Duodenal mucosa (tissue), 2 donors: ENCODE data around the gene ELOVL5.
"Not testable (repeated sequence)": the region's sequence is repeated elsewhere in the genome, so short reads cannot be mapped to it uniquely, and the experiment has no call there.

Experiments used
- H3K27ac ChIP-seq: one replicate; pipeline ENCODE4 v1.7.0; 2013; ENCODE audit warnings: low read depth, low read length
- H3K27me3 ChIP-seq, 2 donors: one replicate each; pipeline ENCODE4 v1.7.0; 2013; ENCODE audit warnings: low read length in 2 of 2, control low read depth in 1 of 2; ENCODE audit not compliant: insufficient read depth in 2 of 2, control insufficient read depth in 1 of 2
- H3K36me3 ChIP-seq, 2 donors: one replicate each; pipeline ENCODE4 v1.7.0; 2013; ENCODE audit warnings: low read length in 2 of 2, control low read depth in 1 of 2; ENCODE audit not compliant: insufficient read depth in 2 of 2, control insufficient read depth in 1 of 2
- H3K4me1 ChIP-seq, 2 donors: one replicate each; pipeline ENCODE4 v1.7.0; 2013; ENCODE audit warnings: low read length in 2 of 2, control low read depth in 1 of 2; ENCODE audit not compliant: insufficient read depth in 2 of 2, control insufficient read depth in 1 of 2
- H3K4me3 ChIP-seq, 2 donors: one replicate each; pipeline ENCODE4 v1.7.0; 2013; ENCODE audit warnings: low read length in 2 of 2, low read depth in 1 of 2
- H3K9ac ChIP-seq, 2 donors: one replicate each; pipeline ENCODE4 v1.7.0; 2013; ENCODE audit warnings: low read length in 2 of 2, low read depth in 1 of 2
- H3K9me3 ChIP-seq, 2 donors: one replicate each; pipeline ENCODE4 v1.7.0; 2013; ENCODE audit warnings: low read length in 2 of 2, control low read depth in 1 of 2; ENCODE audit not compliant: control insufficient read depth in 1 of 2

ELOVL5 gene, protein sequence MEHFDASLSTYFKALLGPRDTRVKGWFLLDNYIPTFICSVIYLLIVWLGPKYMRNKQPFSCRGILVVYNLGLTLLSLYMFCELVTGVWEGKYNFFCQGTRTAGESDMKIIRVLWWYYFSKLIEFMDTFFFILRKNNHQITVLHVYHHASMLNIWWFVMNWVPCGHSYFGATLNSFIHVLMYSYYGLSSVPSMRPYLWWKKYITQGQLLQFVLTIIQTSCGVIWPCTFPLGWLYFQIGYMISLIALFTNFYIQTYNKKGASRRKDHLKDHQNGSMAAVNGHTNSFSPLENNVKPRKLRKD

DNA sequence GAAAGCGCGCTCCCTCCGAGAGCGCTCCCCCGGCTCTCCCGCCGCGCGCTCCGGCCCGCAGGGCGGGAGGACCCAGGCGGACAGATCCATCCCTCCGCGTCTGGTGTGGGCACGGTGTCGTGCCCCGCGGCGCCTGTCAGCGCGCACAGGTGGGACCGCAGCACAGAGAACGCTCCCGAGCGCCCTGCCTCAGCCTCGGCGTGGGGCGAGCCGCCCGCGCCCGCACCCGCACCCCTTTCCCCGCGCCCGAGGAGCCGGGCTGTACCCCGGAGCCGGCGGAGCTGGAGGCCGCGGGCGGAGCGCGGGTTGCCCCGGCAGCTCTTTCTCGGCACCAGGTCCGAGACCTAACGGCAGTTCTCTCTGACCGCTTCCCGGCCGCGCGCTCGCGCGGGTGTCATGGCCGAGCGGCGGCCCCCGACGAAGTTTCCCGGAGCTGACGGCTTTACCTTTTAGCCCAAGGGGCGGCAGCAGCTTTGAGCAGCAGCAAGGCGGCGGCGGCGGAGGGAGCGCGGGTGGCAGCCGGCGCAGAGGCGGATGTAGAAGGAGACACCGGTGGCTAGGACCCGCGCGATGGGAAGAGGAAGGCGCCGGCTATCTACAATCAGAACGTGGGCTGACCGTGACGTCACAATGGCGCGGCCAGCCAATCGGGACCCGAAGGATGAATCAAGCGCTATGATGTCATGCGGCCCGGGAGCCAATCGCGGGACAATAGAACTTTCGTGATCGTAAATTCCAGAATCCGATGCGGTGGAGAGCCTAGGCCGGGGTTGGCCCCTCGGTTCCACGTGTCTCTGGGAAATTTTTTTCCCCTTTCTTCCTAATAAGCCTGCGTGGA, at the start of gene ELOVL5:
Gene ELOVL5 (minus strand): TSS at position 580 of the 838 bp plus-strand sequence. CDS start 53,251 bp downstream, outside the sequence.
- Histone ChIP-seq H3K27ac (peak within 1 kb of the TSS; percentile 93), H3K27me3 (no peaks in the 10 kb centered on the region), H3K4me3 (peak within 1 kb of the TSS; percentile 82 to 89), H3K9me3 (no peaks in the 10 kb centered on the region), H3K36me3 (no peaks in the 10 kb centered on the region), H3K4me1 (peaks cover 13 to 15% of the 10 kb centered on the region in 2 donors), H3K9ac (peak within 1 kb of the TSS; percentile 68 to 84)

DNA sequence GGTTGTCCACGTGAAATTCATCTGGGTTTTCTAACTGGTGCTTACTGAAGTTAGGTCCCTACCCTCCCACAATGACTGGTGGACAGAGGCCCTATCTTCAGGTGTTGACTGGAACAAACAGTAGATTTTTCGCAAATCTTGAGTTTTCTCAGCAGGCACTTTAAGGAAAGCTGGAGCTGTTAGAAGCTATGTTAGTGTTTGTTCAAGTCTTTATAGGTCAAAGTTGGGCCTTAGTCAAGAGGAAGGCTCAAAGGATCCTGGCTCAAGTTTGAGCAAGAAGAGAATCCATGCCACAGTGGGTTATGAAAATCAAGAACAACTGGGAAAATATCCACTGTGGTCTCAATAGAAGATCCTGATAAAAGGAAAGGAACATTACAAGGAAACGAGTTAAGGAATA, 48.5 kb upstream of the ELOVL5 start:
- Histone ChIP-seq H3K4me3 (no peak overlapping the region), H3K4me1 (no peaks in the 10 kb centered on the region), H3K36me3 (no peaks in the 10 kb centered on the region), H3K27ac (no peak overlapping the region), H3K27me3 (no peaks in the 10 kb centered on the region), H3K9me3 (no peaks in the 10 kb centered on the region), H3K9ac (no peak overlapping the region)

DNA sequence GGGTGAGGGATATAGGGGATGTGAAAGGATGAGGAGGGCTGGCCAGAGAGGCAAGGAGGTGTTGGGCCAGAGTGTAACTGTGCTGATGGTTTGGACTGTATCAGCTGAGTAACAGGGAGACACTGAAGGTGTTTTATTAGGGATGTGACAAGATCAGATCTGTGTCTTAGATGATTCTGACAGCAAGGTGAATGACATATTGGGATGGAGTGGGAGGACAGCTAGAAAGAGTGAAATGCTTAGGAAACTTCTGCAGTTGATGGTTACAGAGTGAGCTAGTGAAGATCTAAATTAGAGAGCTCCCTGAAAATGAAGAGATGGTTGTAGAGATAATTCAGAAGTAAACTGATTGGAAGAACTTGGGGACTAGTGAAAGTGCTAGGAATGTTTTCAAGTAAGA, 47.2 kb upstream of the ELOVL5 start:
- no peaks in the 10 kb centered on the region for H3K36me3 ChIP-seq
- no peaks in the 10 kb centered on the region for H3K27me3 ChIP-seq
- no peak overlapping the region for H3K27ac ChIP-seq
- no peaks in the 10 kb centered on the region for H3K9me3 ChIP-seq
- H3K9ac ChIP-seq = no peak overlapping the region
- H3K4me3 ChIP-seq = no peak overlapping the region
- no peaks in the 10 kb centered on the region for H3K4me1 ChIP-seq

DNA sequence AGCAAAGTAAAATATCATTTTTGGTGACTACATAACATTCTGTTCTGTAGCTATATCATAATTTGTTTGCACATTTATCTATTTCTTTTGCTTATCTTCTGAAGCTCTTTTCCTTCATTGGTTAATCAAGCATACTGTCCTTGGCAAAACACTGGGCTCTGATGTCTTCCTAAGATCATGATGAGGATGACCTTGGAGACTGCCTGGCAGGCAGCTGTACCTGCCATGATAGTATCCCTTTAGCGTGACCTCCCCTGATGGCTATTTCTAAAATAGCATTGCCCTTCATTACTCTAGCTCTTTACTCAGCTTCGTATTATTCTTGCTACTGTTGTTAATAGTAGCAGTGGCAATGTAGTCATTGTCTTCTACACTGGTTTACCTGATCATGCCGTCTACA, 46.0 kb upstream of the ELOVL5 start:
- no peaks in the 10 kb centered on the region for H3K36me3 ChIP-seq
- no peaks in the 10 kb centered on the region for H3K4me1 ChIP-seq
- H3K27ac ChIP-seq = no peak overlapping the region
- no peak overlapping the region for H3K4me3 ChIP-seq
- no peak overlapping the region for H3K9ac ChIP-seq
- no peaks in the 10 kb centered on the region for H3K27me3 ChIP-seq
- no peaks in the 10 kb centered on the region for H3K9me3 ChIP-seq

DNA sequence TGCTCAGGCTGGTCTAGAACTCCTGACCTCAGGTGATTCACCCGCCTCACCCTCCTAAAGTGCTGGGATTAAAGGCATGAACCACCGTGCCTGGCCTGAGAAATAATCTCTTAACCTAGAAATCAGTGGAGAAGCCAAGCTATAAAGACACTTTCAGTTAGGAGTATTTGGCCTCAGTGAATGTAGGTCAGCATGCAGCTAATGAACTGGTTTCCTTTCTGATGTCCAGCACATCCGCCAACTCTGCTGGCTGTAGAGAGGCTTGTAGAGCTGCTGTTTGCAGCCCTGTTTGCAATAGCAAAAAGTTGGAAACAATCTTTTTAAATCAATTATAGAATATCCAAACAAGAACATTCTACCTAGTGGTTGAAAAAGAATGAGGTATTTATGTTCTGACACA, 42.4 kb upstream of the ELOVL5 start:
- Histone ChIP-seq H3K36me3 (no peaks in the 10 kb centered on the region), H3K27ac (no peak overlapping the region)

DNA sequence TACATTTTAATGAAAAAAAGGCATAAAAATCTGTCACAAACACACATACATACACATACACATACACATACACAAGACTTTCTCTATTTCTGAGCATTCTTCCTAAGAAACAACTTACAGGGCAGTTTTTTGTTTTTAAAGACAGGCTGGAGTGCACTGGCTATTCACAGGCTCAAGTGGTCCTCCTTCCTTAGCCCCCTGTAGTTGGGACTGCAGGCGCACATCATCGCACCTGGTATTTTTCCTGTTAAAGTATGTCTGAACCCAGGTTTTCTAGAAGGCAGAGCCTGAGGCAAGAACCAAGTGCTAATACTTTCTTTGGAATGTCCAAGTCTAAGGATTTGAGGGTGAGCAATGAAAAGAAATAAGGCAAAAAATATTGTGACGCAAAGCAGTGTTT, 41.3 kb upstream of the ELOVL5 start:
- Histone ChIP-seq H3K9me3 (no peaks in the 10 kb centered on the region), H3K36me3 (no peaks in the 10 kb centered on the region), H3K9ac (no peak overlapping the region), H3K27ac (no peak overlapping the region), H3K4me1 (no peaks in the 10 kb centered on the region), H3K27me3 (no peaks in the 10 kb centered on the region), H3K4me3 (no peak overlapping the region)

More for the DNA sequence above, 42.4 kb upstream of the ELOVL5 start:
- H3K27me3 ChIP-seq = no peaks in the 10 kb centered on the region
- no peaks in the 10 kb centered on the region for H3K9me3 ChIP-seq
- no peak overlapping the region for H3K4me3 ChIP-seq
- H3K9ac ChIP-seq = no peak overlapping the region
- no peaks in the 10 kb centered on the region for H3K4me1 ChIP-seq

DNA sequence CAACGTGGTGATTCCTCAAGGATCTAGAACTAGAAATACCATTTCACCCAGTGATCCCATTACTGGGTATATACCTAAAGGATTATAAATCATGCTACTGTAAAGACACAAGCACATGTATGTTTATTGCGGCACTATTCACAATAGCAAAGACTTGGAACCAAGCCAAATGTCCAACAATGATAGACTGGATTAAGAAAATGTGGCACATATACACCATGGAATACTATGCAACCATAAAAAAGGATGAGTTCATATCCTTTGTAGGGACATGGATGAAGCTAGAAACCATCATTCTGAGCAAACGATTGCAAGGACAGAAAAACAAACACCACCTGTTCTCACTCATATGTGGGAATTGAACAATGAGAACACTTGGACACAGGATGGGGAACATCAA, 39.9 kb upstream of the ELOVL5 start:
- not testable (repeated sequence) for H3K4me3 ChIP-seq, H3K9ac ChIP-seq, H3K36me3 ChIP-seq, H3K27me3 ChIP-seq, H3K27ac ChIP-seq, H3K4me1 ChIP-seq, H3K9me3 ChIP-seq

DNA sequence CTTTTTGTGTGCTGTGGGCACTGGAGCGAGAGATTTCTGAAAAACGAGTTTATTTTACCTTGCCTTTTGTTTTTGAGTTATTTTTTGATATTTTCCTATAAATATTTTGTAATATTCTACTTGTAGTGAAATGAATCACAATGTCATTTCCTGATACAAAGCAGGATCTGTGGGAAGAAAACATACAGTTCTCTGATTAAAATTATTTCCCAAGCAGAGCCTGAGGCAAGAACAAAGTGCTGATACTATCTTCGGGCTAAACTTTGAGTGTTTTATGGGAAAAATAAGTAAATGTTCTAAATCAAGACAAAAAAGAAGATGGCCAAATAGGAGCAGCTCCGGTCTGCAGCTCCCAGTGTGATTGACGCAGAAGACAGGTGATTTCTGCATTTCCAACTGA, 33.7 kb upstream of the ELOVL5 start:
- Histone ChIP-seq H3K9me3 (no peaks in the 10 kb centered on the region), H3K27me3 (peaks cover 0 to 3% of the 10 kb centered on the region in 2 donors), H3K27ac (no peak overlapping the region), H3K4me1 (no peaks in the 10 kb centered on the region), H3K4me3 (no peak overlapping the region), H3K9ac (no peak overlapping the region), H3K36me3 (no peaks in the 10 kb centered on the region)

DNA sequence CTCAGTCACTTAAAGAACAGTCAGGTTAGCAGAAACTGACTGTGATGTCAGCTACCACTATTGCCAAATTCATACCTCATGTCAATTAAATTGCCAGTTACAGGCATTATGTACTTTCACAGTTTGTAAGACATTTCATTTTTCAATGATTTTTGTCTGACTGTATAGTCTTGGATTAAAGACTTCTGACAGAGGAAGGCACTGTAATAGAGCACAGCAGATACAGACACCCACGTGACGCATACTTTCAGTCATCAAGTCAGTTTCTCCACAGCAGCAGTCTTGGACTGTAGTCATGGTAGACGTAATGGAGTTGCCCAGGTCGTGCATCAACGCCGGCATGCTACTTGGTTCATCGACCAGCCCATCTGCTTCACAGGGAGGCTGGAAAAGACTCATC, 29.5 kb upstream of the ELOVL5 start:
- H3K4me1 ChIP-seq = no peaks in the 10 kb centered on the region
- H3K4me3 ChIP-seq = no peak overlapping the region
- H3K27me3 ChIP-seq = peaks cover 0 to 3% of the 10 kb centered on the region in 2 donors
- H3K36me3 ChIP-seq = no peaks in the 10 kb centered on the region
- H3K27ac ChIP-seq = no peak overlapping the region
- no peaks in the 10 kb centered on the region for H3K9me3 ChIP-seq
- H3K9ac ChIP-seq = no peak overlapping the region

DNA sequence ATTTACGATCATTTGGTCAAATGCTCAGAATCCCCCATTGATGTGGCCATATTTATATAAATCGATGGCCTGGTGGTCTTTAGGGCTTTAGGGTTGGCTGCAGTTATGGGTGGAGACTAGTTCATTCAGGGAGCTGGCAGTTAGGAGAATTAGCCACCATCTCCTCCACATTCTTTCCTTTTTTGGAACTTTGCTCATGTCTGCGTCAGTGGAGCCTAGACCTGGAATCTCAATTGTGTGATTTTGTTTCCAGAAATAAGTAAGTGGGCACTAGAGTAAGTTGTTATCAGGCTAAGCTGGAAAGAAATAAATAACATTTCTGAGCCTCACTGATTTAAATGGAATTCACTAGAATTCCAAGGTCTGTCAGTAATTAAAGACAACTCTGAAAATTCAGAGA, 29.0 kb upstream of the ELOVL5 start:
- H3K27me3 ChIP-seq = peaks cover 0 to 3% of the 10 kb centered on the region in 2 donors
- H3K9ac ChIP-seq = no peak overlapping the region
- H3K36me3 ChIP-seq = no peaks in the 10 kb centered on the region
- H3K9me3 ChIP-seq = no peaks in the 10 kb centered on the region
- no peak overlapping the region for H3K27ac ChIP-seq
- H3K4me1 ChIP-seq = no peaks in the 10 kb centered on the region
- H3K4me3 ChIP-seq = no peak overlapping the region
